NCI-H1930 (cell line): ENCODE results near the gene ABT1.
"Not testable (repeated sequence)": the region's sequence is repeated elsewhere in the genome, so short reads cannot be mapped to it uniquely, and the experiment has no call there.

Experiments used
- DNase-seq, 2 experiments: peaks; one replicate each; lab custom pipeline; 2025; lab: John Stamatoyannopoulos, UW

Gene ABT1

GRCh38 chr6:26596579-26597388 is at the start of gene ABT1:
ABT1 (plus strand) TSS chr6:26596953; CDS start chr6:26596983, 30 bp downstream.
- peak; percentile 95 to 96 for DNase-seq

- DNase-seq, result not testable (repeated sequence)
Observed at GRCh38 chr6:26547363-26547762, 49.4 kb upstream of the ABT1 start.

- peak; percentile 77 to 86 for DNase-seq
Observed at GRCh38 chr6:26550250-26550993, 46.3 kb upstream of the ABT1 start.

GRCh38 chr6:26552205-26552604 is 44.5 kb upstream of the ABT1 start:
- DNase-seq, result no peak

- DNase-seq, result no peak
Observed at GRCh38 chr6:26552640-26553188, 44.0 kb upstream of the ABT1 start.

GRCh38 chr6:26553264-26553634 is 43.5 kb upstream of the ABT1 start:
- peak; percentile 68 to 72 for DNase-seq

- peak; percentile 69 to 85 for DNase-seq
Observed at GRCh38 chr6:26553635-26554446, 42.9 kb upstream of the ABT1 start.

- DNase-seq, result no peak
Observed at GRCh38 chr6:26554447-26554696, 42.4 kb upstream of the ABT1 start.

- peak; percentile 49 to 64 for DNase-seq
Observed at GRCh38 chr6:26554697-26555504, 41.9 kb upstream of the ABT1 start.

- DNase-seq, result peak; percentile 55 to 71
Observed at GRCh38 chr6:26555505-26556262, 41.1 kb upstream of the ABT1 start.

GRCh38 chr6:26556263-26557070 is 40.3 kb upstream of the ABT1 start:
- DNase-seq, result peak; percentile 75 to 82

- no peak for DNase-seq
Observed at GRCh38 chr6:26561533-26562466, 35.0 kb upstream of the ABT1 start.

- no peak for DNase-seq
Observed at GRCh38 chr6:26563488-26563887, 33.3 kb upstream of the ABT1 start.

GRCh38 chr6:26568601-26569432 is 27.9 kb upstream of the ABT1 start:
- peak; percentile 90 to 96 for DNase-seq

- DNase-seq, result no peak
Observed at GRCh38 chr6:26569433-26569764, 27.4 kb upstream of the ABT1 start.

GRCh38 chr6:26570027-26570809 is 26.5 kb upstream of the ABT1 start:
- no peak for DNase-seq
